HS-27A (cell line): ENCODE measurements around the gene MYO1B.
"Not testable (repeated sequence)": the region's sequence is repeated elsewhere in the genome, so short reads cannot be mapped to it uniquely, and the experiment has no call there.

Experiments
- DNase-seq: peaks from one replicate; pipeline ENCODE4 v3.0.0-alpha.2; 2012; ENCODE audit warnings: low read depth, missing footprints

The MYO1B gene

DNA sequence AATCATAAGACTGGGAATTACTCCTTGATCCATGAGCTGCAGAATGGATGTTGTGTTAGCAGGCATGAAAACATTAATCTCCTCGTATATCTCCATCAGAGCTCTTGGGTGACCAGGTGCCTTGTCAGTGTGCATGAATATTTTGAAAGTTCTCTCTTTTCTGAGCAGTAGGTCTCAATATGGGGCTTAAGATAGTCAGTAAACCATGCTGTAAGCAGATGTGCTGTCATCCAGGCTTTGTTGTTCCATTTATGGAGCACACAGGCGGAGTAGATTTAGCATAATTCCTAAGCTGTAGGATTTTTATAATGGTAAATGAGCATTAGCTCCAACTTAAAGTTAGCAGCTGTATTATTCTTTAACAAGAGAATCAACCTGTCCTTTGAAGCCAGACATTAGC lies 160.3 kb downstream of the MYO1B start:
- no peak for DNase-seq

DNA sequence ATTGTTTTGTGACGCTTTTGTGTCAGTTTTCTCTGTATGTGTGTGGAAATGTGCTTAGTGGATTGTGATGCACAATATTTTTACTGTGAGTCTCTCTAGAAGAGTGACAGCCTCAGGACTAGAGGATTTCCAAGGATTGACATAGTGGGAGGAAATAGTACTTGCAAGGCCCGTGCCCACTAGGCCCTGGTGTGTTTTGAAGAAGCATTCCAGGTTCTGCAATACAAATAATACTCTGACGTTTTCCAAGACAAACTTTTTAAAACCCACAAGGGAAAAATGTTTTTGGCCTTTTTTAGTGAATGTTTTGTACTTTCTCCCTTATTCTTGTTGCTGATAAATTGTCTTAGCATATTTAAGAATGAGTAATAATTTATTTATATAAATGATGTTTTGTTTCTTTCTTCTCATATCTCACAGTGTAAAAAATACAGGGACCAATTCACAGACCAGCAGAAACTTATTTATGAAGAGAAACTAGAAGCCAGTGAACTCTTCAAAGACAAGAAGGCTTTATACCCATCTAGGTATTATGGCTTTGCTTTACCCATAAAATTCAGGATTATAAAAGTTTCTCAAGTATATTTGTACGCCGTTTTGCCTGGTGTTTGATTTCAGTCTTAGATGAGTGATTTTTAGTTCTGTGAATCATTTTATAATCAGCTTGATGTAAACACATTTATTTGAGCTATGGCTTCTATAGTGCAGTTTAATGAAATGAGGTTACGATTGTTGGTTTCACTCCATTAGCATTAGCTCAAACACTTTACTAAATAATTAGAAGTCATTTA lies 165.6 kb downstream of the MYO1B start:
- DNase-seq: no peak

GRCh38 chr2:191411472-191411871 lies 166.3 kb downstream of the MYO1B start:
- no peak for DNase-seq

DNA sequence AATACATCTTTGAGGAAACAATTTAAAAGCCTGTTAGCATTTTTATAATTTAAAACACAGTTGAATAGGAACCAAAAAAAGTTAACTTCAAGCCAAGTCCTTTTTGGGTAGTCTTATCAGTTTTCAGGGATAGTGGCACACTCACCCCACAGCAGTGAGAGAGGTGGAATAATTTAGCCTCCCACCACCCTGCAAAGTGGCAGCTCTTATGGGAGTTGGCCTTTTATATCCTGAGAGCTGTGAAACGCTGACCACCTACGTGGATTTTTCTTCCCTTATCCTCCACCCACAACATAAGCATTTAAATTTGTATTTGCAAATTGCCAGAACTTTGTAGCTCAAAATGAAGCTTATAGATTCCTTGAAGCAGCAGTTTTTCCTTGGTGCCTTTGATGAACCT lies 167.1 kb downstream of the MYO1B start:
- DNase-seq: no peak

- no peak for DNase-seq
Observed at GRCh38 chr2:191415101-191415500, 169.9 kb downstream of the MYO1B start.

DNA sequence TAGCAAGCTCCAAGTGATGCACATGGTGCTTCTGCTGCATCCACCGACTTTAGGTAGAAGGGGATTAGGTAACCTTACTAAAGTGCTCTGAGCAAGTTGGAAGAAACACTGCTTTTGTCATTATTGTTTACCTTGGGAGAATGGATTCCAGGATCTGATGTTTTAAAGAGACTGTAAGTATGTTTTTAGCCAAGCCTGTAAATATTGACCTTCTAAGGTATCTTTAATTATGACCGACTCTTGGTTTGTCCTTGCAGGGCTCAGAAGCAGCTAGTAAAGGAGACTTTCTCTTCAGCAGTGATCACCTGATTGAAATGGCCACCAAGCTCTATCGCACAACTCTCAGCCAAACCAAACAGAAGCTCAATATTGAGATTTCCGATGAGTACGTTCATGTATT lies 170.7 kb downstream of the MYO1B start:
- no peak for DNase-seq

DNA sequence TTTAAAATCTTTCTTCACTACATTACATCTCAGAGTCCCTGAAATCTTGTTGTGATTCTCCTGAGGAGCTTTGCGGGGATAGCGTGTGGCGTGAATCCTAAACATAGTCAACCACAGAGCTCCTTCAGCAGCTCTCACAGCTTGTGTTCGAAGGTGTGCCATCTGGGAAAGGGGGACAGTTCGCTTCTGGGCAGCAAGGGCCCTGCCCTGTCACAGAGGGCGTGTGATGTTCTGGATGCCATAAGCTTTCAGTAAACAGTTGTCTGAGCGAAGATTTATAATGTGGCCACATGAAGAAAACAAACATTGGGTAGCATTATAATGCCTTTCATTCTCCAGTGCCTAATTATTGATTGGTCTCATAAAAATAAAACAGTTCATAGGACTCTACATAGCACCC lies 172.5 kb downstream of the MYO1B start:
- DNase-seq: no peak

GRCh38 chr2:191421950-191422349 lies 176.7 kb downstream of the MYO1B start:
- no peak for DNase-seq

DNA sequence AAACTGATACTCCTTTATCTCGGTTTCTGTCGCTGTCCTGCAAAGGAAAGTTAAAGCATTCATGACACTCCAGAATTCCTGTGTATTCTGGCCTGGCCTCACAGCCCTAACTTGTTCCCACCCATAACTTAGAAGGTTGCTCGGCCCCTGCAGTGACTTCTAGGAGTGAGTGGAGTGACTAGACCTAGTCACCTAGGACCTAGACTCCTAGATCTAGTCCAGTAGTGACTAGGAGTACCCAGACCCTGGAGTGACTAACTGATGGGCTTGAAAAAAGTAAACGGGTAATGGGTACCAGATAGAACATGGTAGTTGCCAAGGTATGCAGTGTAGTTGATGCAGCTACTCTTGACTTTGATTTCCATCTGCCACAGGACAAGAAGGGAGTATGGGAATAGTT lies 181.8 kb downstream of the MYO1B start:
- no peak for DNase-seq

DNA sequence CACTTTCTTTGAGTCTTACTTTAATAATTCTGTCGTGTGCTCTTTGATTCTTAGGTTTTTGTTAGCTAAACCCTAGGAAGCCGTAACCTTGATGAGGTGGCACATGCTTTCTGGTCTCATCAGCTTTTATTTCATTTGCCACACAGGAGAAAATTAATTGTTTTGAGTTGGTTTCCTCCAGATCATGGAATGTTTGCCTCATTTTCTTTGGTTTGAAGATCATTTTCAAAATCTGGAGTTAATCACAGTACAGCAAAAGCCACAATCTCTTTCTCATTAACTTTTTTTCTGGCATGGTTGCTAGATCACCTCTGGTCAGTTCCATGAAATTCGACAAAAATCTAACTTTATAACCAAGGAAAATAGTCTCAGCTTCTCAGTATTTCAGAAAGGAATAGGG lies 182.9 kb downstream of the MYO1B start:
- DNase-seq: no peak

DNA sequence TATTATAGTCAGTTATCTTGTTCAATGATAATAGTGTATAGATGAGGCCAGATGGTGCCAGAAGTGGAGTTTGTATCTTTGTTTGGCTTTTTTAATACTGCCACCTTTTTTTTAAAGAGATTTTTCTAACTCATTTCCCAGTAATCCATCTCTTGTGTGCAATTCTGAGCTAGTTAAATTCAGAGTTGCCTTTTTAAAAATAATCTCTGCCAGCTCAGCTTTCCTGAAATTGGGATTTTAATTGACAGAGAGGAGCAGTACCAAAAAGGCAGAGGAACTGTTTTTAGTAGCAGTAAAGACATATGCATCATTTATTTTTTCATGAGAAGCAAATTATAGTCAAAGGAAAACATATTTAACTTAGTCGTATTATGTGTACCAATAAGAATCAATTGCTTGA lies 185.3 kb downstream of the MYO1B start:
- no peak for DNase-seq

GRCh38 chr2:191432121-191432520 lies 186.9 kb downstream of the MYO1B start:
- DNase-seq: no peak

DNA sequence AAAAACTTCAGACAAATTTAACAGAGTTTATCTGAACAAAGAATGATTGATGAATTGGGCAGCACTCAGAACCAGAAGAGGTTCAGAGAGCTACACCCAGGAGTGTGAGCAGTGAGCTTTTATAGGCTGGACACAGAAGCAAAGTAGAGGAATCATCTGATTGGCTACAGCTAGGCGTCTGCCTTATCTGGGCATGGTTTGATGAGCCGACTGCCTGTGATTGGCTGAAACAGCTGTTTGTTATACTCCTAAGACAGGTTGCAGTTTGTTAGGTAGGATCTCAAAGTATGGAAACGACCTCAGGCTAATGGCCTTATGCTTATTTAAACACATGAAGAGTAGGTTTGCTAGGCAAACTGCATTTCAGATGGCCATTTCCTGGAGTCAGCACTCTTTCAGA lies 188.9 kb downstream of the MYO1B start:
- DNase-seq: no peak

DNA sequence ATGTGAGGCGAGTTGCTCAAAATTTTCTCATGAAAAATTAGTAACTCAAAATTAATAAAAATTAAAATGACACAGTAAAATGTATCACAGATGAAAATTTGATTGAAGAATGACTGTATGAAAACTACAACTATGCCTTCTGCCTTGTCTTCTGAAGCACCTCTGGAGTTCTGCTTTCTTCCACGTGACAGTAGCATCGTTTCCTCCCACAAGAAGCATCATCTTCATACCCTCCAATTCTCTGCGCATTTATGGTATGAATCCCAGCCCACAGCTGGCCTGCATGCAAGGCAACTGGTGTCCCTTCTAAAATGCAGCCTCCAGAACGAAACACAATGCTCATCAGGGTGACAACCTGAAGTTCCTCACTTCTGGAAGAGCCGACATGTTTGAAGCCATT lies 189.9 kb downstream of the MYO1B start:
- no peak for DNase-seq

DNA sequence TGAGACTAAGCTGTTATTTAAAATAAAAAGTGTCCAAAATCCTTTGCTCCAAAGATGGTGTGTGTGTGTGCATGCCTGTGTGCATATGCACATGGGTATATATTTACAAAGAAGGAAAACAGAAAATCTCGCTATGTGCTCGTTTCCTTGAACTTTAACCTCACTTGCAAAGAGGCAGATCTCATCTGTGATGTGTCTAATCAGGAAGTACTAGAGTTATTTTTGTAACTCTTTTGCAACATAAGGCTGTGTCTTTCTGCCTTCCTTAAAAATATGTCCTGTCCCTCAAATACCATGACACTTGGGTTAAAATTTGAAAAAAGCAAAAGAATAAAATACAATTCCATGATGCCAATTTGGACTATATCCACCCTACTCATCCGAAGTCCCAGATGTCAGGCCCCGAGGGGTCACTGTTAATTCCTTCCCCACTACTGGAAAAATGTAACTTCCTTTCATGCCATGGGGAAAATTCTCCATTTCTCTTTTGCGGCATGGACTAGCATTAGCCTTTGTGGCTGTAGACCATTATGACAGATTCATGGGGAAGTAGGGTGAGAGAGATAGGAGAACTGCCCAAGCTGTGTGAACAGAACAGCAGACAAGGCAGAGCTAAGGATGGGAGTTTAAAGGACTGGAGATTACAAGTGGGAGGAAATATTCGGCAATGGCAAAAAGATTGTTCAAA lies 191.3 kb downstream of the MYO1B start:
- DNase-seq: no peak

DNA sequence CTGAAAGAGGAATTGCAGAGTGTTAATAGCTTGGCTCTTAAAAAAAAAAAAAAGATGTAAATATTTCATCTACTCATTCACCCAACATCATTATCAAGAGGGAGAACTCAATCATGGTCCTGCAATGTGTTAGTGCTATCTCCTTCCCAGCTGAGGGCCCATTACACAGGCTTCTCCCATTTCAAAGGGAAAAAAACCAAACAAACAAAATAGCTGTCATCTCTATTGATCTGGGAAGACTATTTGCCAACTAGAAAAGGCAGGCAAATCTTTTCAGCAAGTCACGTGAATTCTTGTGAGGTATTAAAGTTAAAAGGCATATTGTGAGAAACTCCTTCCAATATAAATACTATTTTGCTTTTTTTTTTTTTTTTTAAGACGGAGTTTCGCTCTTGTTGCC lies 194.3 kb downstream of the MYO1B start:
- DNase-seq: no peak

GRCh38 chr2:191441496-191442214 lies 196.5 kb downstream of the MYO1B start:
- no peak for DNase-seq

DNA sequence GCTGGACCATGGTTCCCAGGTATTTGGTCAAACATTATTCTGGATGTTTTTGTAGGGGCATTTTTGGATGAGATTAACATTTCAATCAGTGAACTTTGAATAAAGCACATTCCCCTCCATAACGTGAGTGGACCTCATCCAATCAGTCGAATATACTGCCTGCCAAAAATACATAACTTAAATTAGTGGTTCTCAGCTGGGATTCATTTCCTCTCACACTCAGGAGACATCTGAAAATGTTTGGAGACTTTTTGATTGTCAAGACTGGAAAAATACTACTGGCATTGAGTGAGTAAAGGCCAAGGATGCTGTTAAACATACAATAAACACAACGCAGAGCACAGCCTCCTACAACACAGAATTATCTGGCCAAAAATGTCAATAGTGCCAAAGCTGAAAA lies 198.2 kb downstream of the MYO1B start:
- DNase-seq: no peak

GRCh38 chr2:191446910-191447309 lies 201.7 kb downstream of the MYO1B start:
- DNase-seq: no peak

GRCh38 chr2:191451116-191451515 lies 205.9 kb downstream of the MYO1B start:
- DNase-seq: no peak

- no peak for DNase-seq
Observed at GRCh38 chr2:191452065-191452464, 206.9 kb downstream of the MYO1B start.

DNA sequence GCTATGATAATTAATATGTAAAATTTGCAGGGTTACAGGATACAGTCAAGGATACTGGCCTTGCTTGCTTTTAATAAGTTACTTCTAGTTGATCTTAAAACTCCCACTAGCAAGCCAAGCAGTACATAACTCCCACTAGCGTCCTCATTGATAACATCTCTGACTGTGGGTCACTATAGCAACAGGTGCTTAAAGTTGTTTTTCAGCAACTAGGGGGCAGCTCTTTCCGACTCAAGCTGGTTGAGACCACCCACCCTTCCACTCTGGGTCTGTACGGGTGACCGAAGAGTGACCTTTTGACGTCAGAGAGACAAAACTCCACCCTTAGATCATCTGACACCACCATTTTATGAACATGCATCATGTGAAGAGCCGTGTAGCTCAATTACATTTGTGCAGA lies 208.6 kb downstream of the MYO1B start:
- no peak for DNase-seq

GRCh38 chr2:191456506-191456905 lies 211.3 kb downstream of the MYO1B start:
- not testable (repeated sequence) for DNase-seq
